HFFc6 (cell line): ENCODE data around the gene EPM2A. TPM values are rescaled to one million over a fixed set of nuclear protein-coding genes. Genes with fewer than 3 reads are reported as not detected.

Experiments used
- DNase-seq: peaks from one replicate; pipeline ENCODE4 v3.0.0-alpha.2; 2018
- H3K27ac Mint-ChIP-seq: 2 replicates; pipeline ENCODE4 v1.8.0; 2020; ENCODE audit warnings: mild to moderate bottlenecking, mixed read lengths
- H3K27me3 Mint-ChIP-seq: 2 replicates; pipeline ENCODE4 v1.8.0; 2021; ENCODE audit warnings: mild to moderate bottlenecking, moderate library complexity, mixed read lengths; ENCODE audit not compliant: insufficient read depth
- H3K36me3 Mint-ChIP-seq: 2 replicates; pipeline ENCODE4 v1.8.0; 2021; ENCODE audit warnings: low read depth, mixed read lengths
- H3K4me1 Mint-ChIP-seq: 2 replicates; pipeline ENCODE4 v1.8.0; 2020; ENCODE audit warnings: low read depth, mixed read lengths
- H3K4me3 Mint-ChIP-seq: 2 replicates; pipeline ENCODE4 v1.8.0; 2020; ENCODE audit warnings: mild to moderate bottlenecking, moderate library complexity, mixed read lengths
- H3K9me3 Mint-ChIP-seq: 2 replicates; pipeline ENCODE4 v1.8.0; 2020; ENCODE audit warnings: mild to moderate bottlenecking, mixed read lengths
- total RNA-seq, 6 experiments: library from RNA; stranded (reverse); fragmentation: NEBNext Ultra II Directional; extraction: Animal tissue kit (Norgen Biotek cat#: 25700); gene quantifications; 2 replicates in 1 of 6; 3 replicates in 5 of 6; pipeline ENCODE4 v1.2.3, GENCODE V29; 2021
- TF ChIP-seq, protein P1 (sequence below): fragments of 200-600 bp; sonication (generic); IDR thresholded peaks from 2 replicates; pipeline ENCODE4 v1.5.0; 2021; ENCODE audit warnings: antibody characterized with exemption, mild to moderate bottlenecking

The EPM2A gene
- total RNA-seq, 6 experiments from 2014 or later, result 3.1 to 5.5 (median 3.8) TPM

DNA sequence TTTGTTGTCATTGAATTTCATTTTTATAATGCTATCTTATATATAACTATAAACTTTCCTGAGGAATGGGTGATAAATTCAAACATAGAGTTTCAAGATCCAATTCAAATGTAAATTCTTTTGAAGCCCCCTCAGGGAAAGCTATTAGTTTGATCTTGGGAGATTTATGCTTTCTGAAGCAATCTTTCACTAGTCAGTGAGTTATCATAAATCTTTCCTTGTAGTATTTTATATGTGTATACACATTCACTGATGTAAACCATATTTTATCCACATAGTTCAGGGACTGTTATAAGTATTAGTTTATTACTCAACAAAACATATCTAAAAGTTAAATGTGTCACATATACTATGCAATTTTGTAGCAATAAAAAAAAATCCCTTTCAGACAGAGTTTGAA is 2.9 kb upstream of the EPM2A start:
- no peak for DNase-seq
- no peak overlapping the region for H3K4me3 Mint-ChIP-seq
- no peak overlapping the region for H3K27ac Mint-ChIP-seq
- peaks cover 21% of the 10 kb centered on the region for H3K4me1 Mint-ChIP-seq
- H3K36me3 Mint-ChIP-seq, result no peaks in the 10 kb centered on the region
- peaks cover 6% of the 10 kb centered on the region; the same call in 1 of the 2 replicates for H3K9me3 Mint-ChIP-seq
- no peaks in the 10 kb centered on the region; the same call in 1 of the 2 replicates for H3K27me3 Mint-ChIP-seq
- TF ChIP-seq, protein P1, sequence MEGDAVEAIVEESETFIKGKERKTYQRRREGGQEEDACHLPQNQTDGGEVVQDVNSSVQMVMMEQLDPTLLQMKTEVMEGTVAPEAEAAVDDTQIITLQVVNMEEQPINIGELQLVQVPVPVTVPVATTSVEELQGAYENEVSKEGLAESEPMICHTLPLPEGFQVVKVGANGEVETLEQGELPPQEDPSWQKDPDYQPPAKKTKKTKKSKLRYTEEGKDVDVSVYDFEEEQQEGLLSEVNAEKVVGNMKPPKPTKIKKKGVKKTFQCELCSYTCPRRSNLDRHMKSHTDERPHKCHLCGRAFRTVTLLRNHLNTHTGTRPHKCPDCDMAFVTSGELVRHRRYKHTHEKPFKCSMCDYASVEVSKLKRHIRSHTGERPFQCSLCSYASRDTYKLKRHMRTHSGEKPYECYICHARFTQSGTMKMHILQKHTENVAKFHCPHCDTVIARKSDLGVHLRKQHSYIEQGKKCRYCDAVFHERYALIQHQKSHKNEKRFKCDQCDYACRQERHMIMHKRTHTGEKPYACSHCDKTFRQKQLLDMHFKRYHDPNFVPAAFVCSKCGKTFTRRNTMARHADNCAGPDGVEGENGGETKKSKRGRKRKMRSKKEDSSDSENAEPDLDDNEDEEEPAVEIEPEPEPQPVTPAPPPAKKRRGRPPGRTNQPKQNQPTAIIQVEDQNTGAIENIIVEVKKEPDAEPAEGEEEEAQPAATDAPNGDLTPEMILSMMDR, result no peak

DNA sequence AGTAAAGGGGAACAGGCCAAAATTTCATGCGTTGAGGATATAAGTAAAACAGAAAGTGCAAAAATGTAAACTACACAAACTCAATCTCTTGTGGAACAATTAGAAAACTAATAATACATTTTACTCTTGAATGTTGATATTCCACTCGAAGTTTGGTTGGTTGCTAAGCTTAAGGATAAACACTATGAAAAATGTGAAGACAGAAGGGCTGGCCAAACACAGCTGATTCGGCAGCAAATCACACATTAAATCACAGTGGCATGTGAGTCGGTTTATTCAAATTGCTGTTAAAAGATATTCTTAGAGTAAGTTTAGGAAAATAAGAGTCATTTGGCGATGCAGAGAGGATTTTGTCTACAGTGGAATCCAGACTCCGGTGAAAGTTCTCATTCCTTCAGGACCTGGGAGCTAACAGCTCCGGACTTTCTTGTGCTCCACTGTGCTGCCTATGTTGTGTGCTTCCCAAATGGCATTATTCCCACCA is 1.4 kb upstream of the EPM2A start:
- DNase-seq, result peak; percentile 34
- Mint-ChIP-seq H3K9me3 (peaks cover 6% of the 10 kb centered on the region; the same call in 1 of the 2 replicates), H3K27me3 (no peaks in the 10 kb centered on the region; the same call in 1 of the 2 replicates), H3K4me1 (peaks cover 25% of the 10 kb centered on the region), H3K27ac (peak overlapping the region; percentile 100), H3K4me3 (peak overlapping the region; percentile 99), H3K36me3 (no peaks in the 10 kb centered on the region)
- TF ChIP-seq, protein P1, result no peak

DNA sequence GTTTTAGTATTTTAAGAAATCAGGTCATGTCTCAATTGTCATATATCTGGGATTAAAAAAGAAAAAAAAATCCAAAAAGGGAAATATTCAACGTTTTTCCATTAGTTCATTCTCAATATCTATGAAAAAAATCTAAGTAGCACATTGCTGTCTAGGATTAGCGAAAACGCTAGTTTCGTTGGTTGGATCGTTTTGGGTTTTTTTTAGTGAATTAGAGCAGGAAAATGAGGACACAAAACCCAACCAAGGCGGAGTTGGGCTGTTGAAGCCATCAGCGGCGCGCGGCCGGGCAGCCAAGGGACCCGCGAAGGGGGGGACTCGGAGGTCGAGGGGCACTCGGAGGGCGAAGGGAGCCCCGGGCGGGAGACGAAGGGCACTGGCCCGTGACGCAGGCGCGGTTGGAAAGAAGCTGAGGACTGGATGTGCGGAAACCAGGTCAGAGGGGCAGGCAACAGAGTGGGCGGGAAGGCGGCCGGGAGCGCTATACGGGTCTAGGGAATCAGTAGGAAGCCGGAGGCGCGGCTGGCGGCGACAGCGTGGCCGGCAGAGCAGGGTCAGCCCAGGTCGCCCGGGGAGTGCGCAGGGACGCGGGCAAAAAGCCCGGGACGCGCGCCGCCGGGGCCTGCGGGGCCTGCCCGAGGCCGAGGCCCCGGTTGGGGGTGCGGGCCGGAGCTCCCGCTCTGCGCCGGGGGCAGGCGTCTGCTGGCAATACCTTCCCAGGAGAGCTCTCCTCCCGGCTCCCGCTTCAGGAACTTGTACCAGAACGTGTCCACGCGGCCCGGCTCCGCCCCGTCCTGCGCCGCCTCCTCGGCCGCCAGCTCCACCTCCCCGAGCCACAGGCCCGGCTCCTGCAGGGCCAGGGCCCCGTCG is 599 bp downstream of the EPM2A start:
- Mint-ChIP-seq H3K4me3 (peak overlapping the region; percentile 95), H3K27ac (peak overlapping the region; percentile 98), H3K4me1 (peaks cover 35% of the 10 kb centered on the region), H3K27me3 (no peaks in the 10 kb centered on the region), H3K9me3 (no peaks in the 10 kb centered on the region; the same call in 1 of the 2 replicates), H3K36me3 (peaks cover 7% of the 10 kb centered on the region)
- TF ChIP-seq, protein P1, result no peak
- peak; percentile 85 for DNase-seq

DNA sequence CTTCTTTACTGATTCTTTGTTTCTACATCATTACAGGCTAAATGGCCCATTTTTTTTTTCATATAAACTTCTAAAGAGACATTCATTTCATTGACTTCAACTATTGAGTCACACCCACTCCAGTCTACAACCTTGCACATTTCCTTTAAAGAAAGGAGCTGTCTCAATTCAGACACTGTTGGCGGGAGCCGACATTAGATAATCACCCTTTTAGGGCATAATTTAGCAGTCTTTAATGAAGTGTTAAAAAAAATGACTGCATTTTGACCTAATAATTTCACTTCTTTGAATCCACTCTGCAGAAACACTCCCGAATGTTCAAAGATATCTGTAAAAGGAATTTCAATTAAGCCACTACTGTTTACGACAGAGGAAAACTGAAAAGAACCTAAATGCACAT is 1.5 kb downstream of the EPM2A start:
- no peaks in the 10 kb centered on the region; the same call in 1 of the 2 replicates for H3K9me3 Mint-ChIP-seq
- TF ChIP-seq, protein P1, result no peak
- H3K36me3 Mint-ChIP-seq, result peaks cover 12% of the 10 kb centered on the region
- H3K27me3 Mint-ChIP-seq, result no peaks in the 10 kb centered on the region
- peak overlapping the region; percentile 95 for H3K4me3 Mint-ChIP-seq
- no peak for DNase-seq
- H3K4me1 Mint-ChIP-seq, result peaks cover 35% of the 10 kb centered on the region
- H3K27ac Mint-ChIP-seq, result peak overlapping the region; percentile 42

DNA sequence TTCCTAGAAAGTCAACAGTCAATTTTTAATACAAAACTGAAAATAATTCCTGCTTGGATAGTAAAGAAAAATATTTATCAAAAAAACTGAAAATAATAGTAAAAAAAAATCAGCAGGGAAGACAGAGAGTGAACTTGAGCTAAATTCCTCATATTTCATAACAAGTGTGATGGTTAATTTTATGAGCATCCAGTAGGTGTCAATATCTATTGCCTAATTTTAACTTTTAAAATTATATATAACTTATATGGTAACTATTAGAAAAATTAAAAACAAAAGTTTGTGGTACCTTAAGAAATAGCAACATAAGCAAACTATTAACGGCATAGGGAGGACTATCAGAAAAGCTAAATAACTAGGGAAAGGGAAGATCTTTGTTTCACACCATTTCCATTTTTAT is 2.1 kb downstream of the EPM2A start:
- peaks cover 13% of the 10 kb centered on the region for H3K36me3 Mint-ChIP-seq
- peaks cover 35% of the 10 kb centered on the region for H3K4me1 Mint-ChIP-seq
- H3K9me3 Mint-ChIP-seq, result no peaks in the 10 kb centered on the region; the same call in 1 of the 2 replicates
- no peaks in the 10 kb centered on the region for H3K27me3 Mint-ChIP-seq
- H3K27ac Mint-ChIP-seq, result no peak overlapping the region
- H3K4me3 Mint-ChIP-seq, result no peak overlapping the region
- TF ChIP-seq, protein P1, result peak; percentile 22; the same call in 1 of the 2 replicates
- DNase-seq, result no peak
